Prostate gland (tissue), 2 donors: ENCODE measurements around the gene RBP2.

Experiments
- CTCF ChIP-seq, 4 experiments: fragments of 200-600 bp in 2 of 4; fragments of 450-650 bp in 2 of 4; sonication (generic) in 2 of 4; IDR thresholded peaks; 1 replicate in 3 of 4; 2 replicates in 1 of 4; pipeline ENCODE4 v1.5.1; 2016 to 2019; ENCODE audit warnings: antibody characterized with exemption in 4 of 4, mild to moderate bottlenecking in 2 of 4, moderate library complexity in 2 of 4
- POLR2A ChIP-seq: fragments of 450-650 bp; IDR thresholded peaks from one replicate; pipeline ENCODE4 v1.6.1; 2016; ENCODE audit warnings: antibody characterized with exemption, mild to moderate bottlenecking
- POLR2AphosphoS5 ChIP-seq: sonication (generic); formaldehyde crosslinking; IDR thresholded peaks from one replicate; pipeline ENCODE4 v1.6.1; 2017; ENCODE audit warnings: antibody characterized with exemption

GRCh38 chr3:139450159-139450558 lies 26.2 kb downstream of the RBP2 start:
- TF ChIP-seq CTCF (IDR thresholded peaks at IDR 0.05) (no peak), POLR2AphosphoS5 (no peak), POLR2A (no peak)
